ENCODE measurements around the gene ISL2.

DNA sequence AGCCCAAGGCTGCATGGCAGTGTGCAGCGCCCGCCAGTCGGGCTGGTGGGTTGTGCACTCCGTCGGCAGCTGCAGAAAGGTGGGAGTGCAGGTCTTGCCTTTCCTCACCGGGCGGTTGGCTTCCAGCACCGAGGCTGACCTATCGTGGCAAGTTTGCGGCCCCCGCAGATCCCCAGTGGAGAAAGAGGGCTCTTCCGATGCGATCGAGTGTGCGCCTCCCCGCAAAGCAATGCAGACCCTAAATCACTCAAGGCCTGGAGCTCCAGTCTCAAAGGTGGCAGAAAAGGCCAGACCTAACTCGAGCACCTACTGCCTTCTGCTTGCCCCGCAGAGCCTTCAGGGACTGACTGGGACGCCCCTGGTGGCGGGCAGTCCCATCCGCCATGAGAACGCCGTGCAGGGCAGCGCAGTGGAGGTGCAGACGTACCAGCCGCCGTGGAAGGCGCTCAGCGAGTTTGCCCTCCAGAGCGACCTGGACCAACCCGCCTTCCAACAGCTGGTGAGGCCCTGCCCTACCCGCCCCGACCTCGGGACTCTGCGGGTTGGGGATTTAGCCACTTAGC lies 4.3 kb downstream of the ISL2 start:
- TF ChIP-seq, protein P1, sequence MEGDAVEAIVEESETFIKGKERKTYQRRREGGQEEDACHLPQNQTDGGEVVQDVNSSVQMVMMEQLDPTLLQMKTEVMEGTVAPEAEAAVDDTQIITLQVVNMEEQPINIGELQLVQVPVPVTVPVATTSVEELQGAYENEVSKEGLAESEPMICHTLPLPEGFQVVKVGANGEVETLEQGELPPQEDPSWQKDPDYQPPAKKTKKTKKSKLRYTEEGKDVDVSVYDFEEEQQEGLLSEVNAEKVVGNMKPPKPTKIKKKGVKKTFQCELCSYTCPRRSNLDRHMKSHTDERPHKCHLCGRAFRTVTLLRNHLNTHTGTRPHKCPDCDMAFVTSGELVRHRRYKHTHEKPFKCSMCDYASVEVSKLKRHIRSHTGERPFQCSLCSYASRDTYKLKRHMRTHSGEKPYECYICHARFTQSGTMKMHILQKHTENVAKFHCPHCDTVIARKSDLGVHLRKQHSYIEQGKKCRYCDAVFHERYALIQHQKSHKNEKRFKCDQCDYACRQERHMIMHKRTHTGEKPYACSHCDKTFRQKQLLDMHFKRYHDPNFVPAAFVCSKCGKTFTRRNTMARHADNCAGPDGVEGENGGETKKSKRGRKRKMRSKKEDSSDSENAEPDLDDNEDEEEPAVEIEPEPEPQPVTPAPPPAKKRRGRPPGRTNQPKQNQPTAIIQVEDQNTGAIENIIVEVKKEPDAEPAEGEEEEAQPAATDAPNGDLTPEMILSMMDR (conservative IDR thresholded peaks at IDR 0.05; ENCODE audit: low read depth, low read length), result no peak
- TF ChIP-seq BHLHE40 (IDR thresholded peaks at IDR 0.05; ENCODE audit: low read depth, low read length) (no peak), CEBPB (IDR thresholded peaks at IDR 0.05; ENCODE audit: low read depth, low read length) (no peak), POLR2A (IDR thresholded peaks at IDR 0.05; ENCODE audit: low read depth, low read length) (no peak), MAZ (IDR thresholded peaks at IDR 0.05; ENCODE audit: borderline replicate concordance, low read depth, low read length) (no peak), SMC3 (IDR thresholded peaks at IDR 0.05; ENCODE audit: low read depth, low read length) (no peak), RAD21 (IDR thresholded peaks at IDR 0.05; ENCODE audit: low read length) (no peak), RFX5 (IDR thresholded peaks at IDR 0.05; ENCODE audit: low read depth, low read length) (no peak), MXI1 (IDR thresholded peaks at IDR 0.05; ENCODE audit: borderline replicate concordance, low read depth, low read length) (no peak)
- TF ChIP-seq, protein P2, sequence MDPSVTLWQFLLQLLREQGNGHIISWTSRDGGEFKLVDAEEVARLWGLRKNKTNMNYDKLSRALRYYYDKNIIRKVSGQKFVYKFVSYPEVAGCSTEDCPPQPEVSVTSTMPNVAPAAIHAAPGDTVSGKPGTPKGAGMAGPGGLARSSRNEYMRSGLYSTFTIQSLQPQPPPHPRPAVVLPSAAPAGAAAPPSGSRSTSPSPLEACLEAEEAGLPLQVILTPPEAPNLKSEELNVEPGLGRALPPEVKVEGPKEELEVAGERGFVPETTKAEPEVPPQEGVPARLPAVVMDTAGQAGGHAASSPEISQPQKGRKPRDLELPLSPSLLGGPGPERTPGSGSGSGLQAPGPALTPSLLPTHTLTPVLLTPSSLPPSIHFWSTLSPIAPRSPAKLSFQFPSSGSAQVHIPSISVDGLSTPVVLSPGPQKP (IDR thresholded peaks at IDR 0.05; ENCODE audit: borderline replicate concordance, low read depth, low read length), result no peak
